IMR-90 (cell line): ENCODE results near the gene LLGL1. TPM values are rescaled to one million over a fixed set of nuclear protein-coding genes. Genes with fewer than 3 reads are reported as not detected.

Experiments used
- polyA plus RNA-seq, 3 experiments: library from polyadenylated mRNA; depleted of rRNA; stranded (reverse); fragments of >200 nt; gene quantifications; 2 replicates each; pipeline ENCODE4 v1.2.3, GENCODE V29; 2012; ENCODE audit warnings: low replicate concordance in 1 of 3
- total RNA-seq: library from RNA; depleted of rRNA; stranded (reverse); fragments of >200 nt; gene quantifications from 2 replicates; pipeline ENCODE4 v1.2.3, GENCODE V29; 2012; rRNA removed

The LLGL1 gene
- total and polyA plus RNA-seq, 2 of the 4 experiments (the other 2 are of a cell fraction) = 40.1 to 52.9 TPM

Other genes starting within 250 kb of the LLGL1 start
- 14.2 and 27.6 TPM in 2 replicates for gene ATPAF2, start 186.5 kb upstream of the LLGL1 start, total RNA-seq
- gene ATPAF2, start 186.5 kb upstream of the LLGL1 start, polyA plus RNA-seq (2012; rRNA removed) = 19.5 and 21.9 TPM in 2 replicates
- gene GID4, start 186.2 kb upstream of the LLGL1 start, total RNA-seq = 3.9 and 5.0 TPM in 2 replicates
- 4.2 and 5.6 TPM in 2 replicates for gene GID4, start 186.2 kb upstream of the LLGL1 start, polyA plus RNA-seq (2012; rRNA removed)
- 35.6 and 43.6 TPM in 2 replicates for gene DRG2, start 137.7 kb upstream of the LLGL1 start, total RNA-seq
- gene DRG2, start 137.7 kb upstream of the LLGL1 start, polyA plus RNA-seq (2012; rRNA removed) = 41.3 and 45.1 TPM in 2 replicates
- gene MYO15A, start 116.9 kb upstream of the LLGL1 start, total RNA-seq = 0.18 and 0.56 TPM in 2 replicates
- 0.49 and 1.1 TPM in 2 replicates for gene MYO15A, start 116.9 kb upstream of the LLGL1 start, polyA plus RNA-seq (2012; rRNA removed)
- gene ALKBH5, start 41.8 kb upstream of the LLGL1 start, total RNA-seq = 79.6 and 86.1 TPM in 2 replicates
- gene ALKBH5, start 41.8 kb upstream of the LLGL1 start, polyA plus RNA-seq (2012; rRNA removed) = 54.6 and 57.6 TPM in 2 replicates
- gene FLII, start 33.1 kb downstream of the LLGL1 start, total RNA-seq = 258 and 263 TPM in 2 replicates
- gene FLII, start 33.1 kb downstream of the LLGL1 start, polyA plus RNA-seq (2012; rRNA removed) = 290 and 321 TPM in 2 replicates
- gene MIEF2, start 35.0 kb downstream of the LLGL1 start, total RNA-seq = 9.1 and 12.2 TPM in 2 replicates
- 20.7 and 26.6 TPM in 2 replicates for gene MIEF2, start 35.0 kb downstream of the LLGL1 start, polyA plus RNA-seq (2012; rRNA removed)
- gene TOP3A, start 89.4 kb downstream of the LLGL1 start, total RNA-seq = 21.3 and 25.6 TPM in 2 replicates
- 12.4 and 13.4 TPM in 2 replicates for gene TOP3A, start 89.4 kb downstream of the LLGL1 start, polyA plus RNA-seq (2012; rRNA removed)
- 10.6 and 10.9 TPM in 2 replicates for gene SMCR8, start 89.7 kb downstream of the LLGL1 start, total RNA-seq
- gene SMCR8, start 89.7 kb downstream of the LLGL1 start, polyA plus RNA-seq (2012; rRNA removed) = 7.1 and 7.2 TPM in 2 replicates
- gene SHMT1, start 137.9 kb downstream of the LLGL1 start, total RNA-seq = 7.5 and 8.1 TPM in 2 replicates
- gene SHMT1, start 137.9 kb downstream of the LLGL1 start, polyA plus RNA-seq (2012; rRNA removed) = 7.3 and 7.5 TPM in 2 replicates
- not detected in 2 replicates for gene EVPLL, start 152.1 kb downstream of the LLGL1 start, total RNA-seq
- not detected in 2 replicates for gene EVPLL, start 152.1 kb downstream of the LLGL1 start, polyA plus RNA-seq (2012; rRNA removed)